PFSK-1 (cell line): ENCODE measurements around the gene SPINT2.

Experiments
- POLR2AphosphoS5 ChIP-seq: IDR thresholded peaks from 2 replicates; pipeline ENCODE4 v1.6.1; 2012; ENCODE audit warnings: low read depth, mild to moderate bottlenecking, control low read depth, low read length, moderate library complexity
- REST ChIP-seq, 2 experiments: IDR thresholded peaks; 2 replicates each; pipeline versions ENCODE4 v1.6.1 to v1.8.0; 2011 to 2012; ENCODE audit warnings: low read depth in 2 of 2, low read length in 2 of 2, control low read depth in 1 of 2, inconsistent platforms in 1 of 2, mild to moderate bottlenecking in 1 of 2, moderate library complexity in 1 of 2; ENCODE audit not compliant: insufficient read depth in 1 of 2
- SIN3A ChIP-seq: IDR thresholded peaks from 2 replicates; pipeline ENCODE4 v1.6.1; 2012; ENCODE audit warnings: mild to moderate bottlenecking, low read length, moderate library complexity, borderline replicate concordance; ENCODE audit not compliant: insufficient read depth
- TAF1 ChIP-seq: IDR thresholded peaks from 2 replicates; pipeline ENCODE4 v1.6.1; 2012; ENCODE audit warnings: low read length, control low read depth, borderline replicate concordance; ENCODE audit not compliant: insufficient read depth

GRCh38 chr19:38265921-38266429, 1.6 kb downstream of the SPINT2 start:
- TF ChIP-seq SIN3A (no peak), REST (IDR thresholded peaks at IDR 0.05; ENCODE audit: insufficient read depth in 1 of 2, low read depth in 2 of 2, low read length in 2 of 2) (no peak), POLR2AphosphoS5 (no peak), TAF1 (no peak)
